Esophagus muscularis mucosa (tissue), 3 donors: ENCODE results near the gene BAZ2B.

Source experiments
- CTCF ChIP-seq, 3 experiments: fragments of 200-600 bp in 2 of 3; fragments of 450-650 bp in 1 of 3; sonication (generic) in 2 of 3; IDR thresholded peaks; one replicate each; pipeline ENCODE4 v1.5.1; 2017 to 2019; ENCODE audit warnings: antibody characterized with exemption in 3 of 3, mild to moderate bottlenecking in 2 of 3, moderate library complexity in 1 of 3
- POLR2AphosphoS5 ChIP-seq, 2 donors: sonication (generic); formaldehyde crosslinking; IDR thresholded peaks; one replicate each; pipeline ENCODE4 v1.6.1; 2017; ENCODE audit warnings: antibody characterized with exemption in 2 of 2

- TF ChIP-seq CTCF (IDR thresholded peaks at IDR 0.05) (no peak), POLR2AphosphoS5 (IDR thresholded peaks at IDR 0.05) (no peak)
Observed at GRCh38 chr2:159648643-159649042, 32.3 kb upstream of the BAZ2B start.
